ENCODE measurements around the gene CDYL.
"Not testable (repeated sequence)": the region's sequence is repeated elsewhere in the genome, so short reads cannot be mapped to it uniquely, and the experiment has no call there.

Gene CDYL

GRCh38 chr6:4803343-4803744 is 27.1 kb downstream of the CDYL start:
- no peak for DNase-seq

GRCh38 chr6:4804095-4804494 is 27.9 kb downstream of the CDYL start:
- no peak for DNase-seq

GRCh38 chr6:4805553-4806336 is 29.5 kb downstream of the CDYL start:
- peak; percentile 61 for DNase-seq

GRCh38 chr6:4806337-4806725 is 30.1 kb downstream of the CDYL start:
- no peak for DNase-seq

- no peak for DNase-seq
Measured at GRCh38 chr6:4806791-4807190, 30.6 kb downstream of the CDYL start.

GRCh38 chr6:4808396-4808795 is 32.2 kb downstream of the CDYL start:
- no peak for DNase-seq

GRCh38 chr6:4809999-4810918 is 34.1 kb downstream of the CDYL start:
- no peak for DNase-seq

GRCh38 chr6:4812068-4812467 is 35.9 kb downstream of the CDYL start:
- DNase-seq: no peak

GRCh38 chr6:4813055-4813454 is 36.9 kb downstream of the CDYL start:
- no peak for DNase-seq

- DNase-seq: no peak
Measured at GRCh38 chr6:4814212-4814611, 38.0 kb downstream of the CDYL start.

GRCh38 chr6:4814987-4815386 is 38.8 kb downstream of the CDYL start:
- DNase-seq: no peak

GRCh38 chr6:4815584-4815983 is 39.4 kb downstream of the CDYL start:
- DNase-seq: no peak

- no peak for DNase-seq
Measured at GRCh38 chr6:4816904-4817303, 40.7 kb downstream of the CDYL start.

GRCh38 chr6:4817551-4817950 is 41.3 kb downstream of the CDYL start:
- DNase-seq: no peak

- no peak for DNase-seq
Measured at GRCh38 chr6:4818272-4818938, 42.2 kb downstream of the CDYL start.

- no peak for DNase-seq
Measured at GRCh38 chr6:4819706-4820283, 43.6 kb downstream of the CDYL start.

- no peak for DNase-seq
Measured at GRCh38 chr6:4820704-4821276, 44.6 kb downstream of the CDYL start.

GRCh38 chr6:4822476-4822875 is 46.3 kb downstream of the CDYL start:
- no peak for DNase-seq

- DNase-seq: no peak
Measured at GRCh38 chr6:4828187-4828698, 52.0 kb downstream of the CDYL start.

GRCh38 chr6:4829089-4829488 is 52.9 kb downstream of the CDYL start:
- no peak for DNase-seq

GRCh38 chr6:4835540-4835939 is 59.3 kb downstream of the CDYL start:
- not testable (repeated sequence) for DNase-seq

- DNase-seq: no peak
Measured at GRCh38 chr6:4840169-4840568, 64.0 kb downstream of the CDYL start.

Data from right kidney (tissue), 1 donor.